T-helper 2 cell (primary cell): ENCODE data around the gene ARHGEF2.

ENCODE experiments used
- DNase-seq, 5 experiments: peaks; one replicate each; pipeline versions ENCODE4 v3.0.0 to v3.0.0-alpha.2; 2012 to 2022
- total RNA-seq, 2 donors: gene quantifications; one replicate each; lab custom pipeline; 2026; lab: John Stamatoyannopoulos, UW

The ARHGEF2 gene
- total RNA-seq: 93.8 to 137 reads per million in 2 donors

DNA sequence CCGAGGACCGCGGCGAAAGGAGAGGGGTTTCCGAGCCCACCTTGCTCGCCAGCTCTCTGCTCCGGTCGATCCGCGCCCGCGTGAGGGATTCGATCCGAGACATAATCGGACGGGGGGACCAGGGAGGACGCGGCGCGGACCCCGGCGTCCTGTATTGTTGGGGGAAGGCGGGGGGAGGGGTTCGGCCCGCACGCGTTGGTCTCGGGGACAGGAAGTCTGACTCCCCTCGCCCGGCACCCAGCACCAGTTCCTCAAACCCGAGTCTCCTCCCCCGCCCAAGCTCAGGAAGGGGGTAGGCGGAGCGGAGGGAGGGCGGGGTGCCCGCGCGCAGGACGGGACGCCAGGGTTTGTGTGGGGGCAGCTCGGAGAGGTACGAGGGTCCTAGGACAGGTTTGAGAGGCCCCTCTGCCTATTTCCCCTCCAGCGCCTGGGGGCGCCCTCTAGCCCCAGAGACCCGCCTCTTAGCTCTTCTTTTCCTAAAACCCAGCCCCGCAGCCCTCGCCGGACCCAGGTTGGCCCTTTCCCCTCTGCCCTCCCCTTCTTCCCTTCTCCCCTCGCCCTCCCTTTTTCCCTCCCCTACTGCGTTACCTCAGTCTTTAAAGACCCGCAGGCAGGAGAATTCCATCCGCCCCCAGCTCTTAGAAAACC is at the start of gene ARHGEF2:
TSS of gene ARHGEF2 (minus strand) at position 223 of the 648 bp plus-strand sequence. CDS start at position 103, 120 bp downstream.
- DNase-seq: peak; percentile 41 to 87 (median 65)

DNA sequence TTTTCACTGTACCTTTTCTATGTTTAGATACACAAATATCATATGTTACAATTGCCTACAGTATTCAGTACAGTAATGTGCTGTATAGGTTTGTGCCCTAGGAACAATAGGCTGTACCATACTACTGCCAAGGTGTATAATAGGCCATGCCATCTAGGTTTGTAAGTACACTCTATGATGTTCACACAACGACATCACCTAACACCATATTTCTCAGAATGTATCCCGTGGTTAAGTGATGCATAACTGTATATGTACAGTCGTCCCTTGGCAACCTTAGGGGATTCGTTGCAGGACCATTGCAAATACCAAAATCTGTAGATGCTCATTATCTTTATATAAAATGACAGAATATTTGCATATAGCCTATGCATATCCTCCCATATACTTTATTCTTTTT is 48.2 kb upstream of the ARHGEF2 start:
- DNase-seq: peak in 1 of 5 experiments; percentile 22

DNA sequence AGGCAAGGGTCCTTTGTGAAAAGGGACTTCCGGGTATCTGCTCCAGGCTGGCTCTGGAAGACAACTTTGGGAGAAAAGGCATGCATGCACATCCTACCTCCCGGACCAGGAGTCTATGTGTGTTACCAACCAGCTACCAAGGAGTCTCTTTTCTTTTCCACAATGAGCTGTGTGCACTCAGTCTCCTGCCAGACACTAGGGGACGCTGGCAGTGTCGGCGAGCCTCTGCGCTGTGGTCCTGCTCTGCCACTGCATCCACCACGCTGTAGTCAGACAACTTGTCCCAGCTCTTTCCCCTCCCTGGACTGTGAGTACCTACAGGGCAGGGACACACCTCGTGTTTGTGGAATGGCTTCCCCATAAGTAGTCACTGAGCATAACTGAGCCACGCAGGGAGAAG is 47.5 kb upstream of the ARHGEF2 start:
- peak in 2 of 5 experiments; percentile 18 to 77 for DNase-seq

DNA sequence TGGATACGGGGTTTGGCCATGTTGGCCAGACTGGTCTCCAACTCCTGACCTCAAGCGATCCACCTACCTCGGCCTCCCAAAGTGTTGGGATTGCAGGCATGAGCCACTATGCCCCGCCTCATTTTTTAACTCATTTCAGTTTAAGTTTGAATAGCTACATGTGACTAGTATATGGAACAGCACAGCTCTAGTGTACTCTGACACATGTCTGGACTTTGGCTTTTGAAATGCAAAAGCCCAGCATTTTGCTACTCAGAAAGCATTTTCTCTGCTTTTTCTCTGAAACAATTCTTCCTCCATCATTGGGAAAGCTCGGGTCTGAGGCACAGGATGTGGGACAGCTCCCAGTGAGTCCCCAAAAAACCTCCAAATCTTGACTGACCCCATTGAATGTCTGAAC is 46.5 kb upstream of the ARHGEF2 start:
- DNase-seq: no peak

DNA sequence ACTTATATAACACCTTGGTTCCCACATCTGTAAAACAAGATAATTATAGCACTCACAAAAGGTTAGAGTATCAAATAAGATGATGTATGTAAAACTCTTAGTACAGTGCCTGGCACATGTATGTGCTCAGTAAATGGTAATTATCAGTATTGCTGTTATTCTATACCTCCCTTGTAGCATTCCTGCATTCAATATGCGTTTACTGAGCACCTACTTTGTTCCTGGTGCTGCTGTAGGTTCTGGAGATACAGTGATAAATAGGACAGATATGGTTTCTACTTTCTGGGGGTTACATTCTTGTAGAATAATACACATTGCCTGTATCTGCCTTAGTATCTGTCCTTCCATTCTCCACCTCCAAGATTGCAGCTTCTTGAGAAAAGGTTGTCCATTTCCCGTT is 43.6 kb upstream of the ARHGEF2 start:
- DNase-seq: no peak

DNA sequence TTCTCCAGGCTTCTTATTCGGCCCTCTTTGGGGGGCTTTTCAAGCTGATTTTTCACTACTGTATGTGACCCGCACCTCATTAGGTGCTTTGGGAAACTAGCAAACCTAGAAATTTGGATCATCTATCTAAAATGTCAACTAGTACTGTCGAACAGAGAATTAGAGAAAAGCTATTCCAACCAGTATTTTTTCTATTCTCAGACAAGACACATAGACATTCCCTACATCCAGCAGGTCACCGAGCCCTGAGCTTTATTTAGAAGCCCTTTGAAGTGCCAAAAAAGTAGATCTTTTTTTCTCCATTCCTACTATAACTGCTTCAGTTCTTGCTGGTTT is 42.7 kb upstream of the ARHGEF2 start:
- DNase-seq: no peak

DNA sequence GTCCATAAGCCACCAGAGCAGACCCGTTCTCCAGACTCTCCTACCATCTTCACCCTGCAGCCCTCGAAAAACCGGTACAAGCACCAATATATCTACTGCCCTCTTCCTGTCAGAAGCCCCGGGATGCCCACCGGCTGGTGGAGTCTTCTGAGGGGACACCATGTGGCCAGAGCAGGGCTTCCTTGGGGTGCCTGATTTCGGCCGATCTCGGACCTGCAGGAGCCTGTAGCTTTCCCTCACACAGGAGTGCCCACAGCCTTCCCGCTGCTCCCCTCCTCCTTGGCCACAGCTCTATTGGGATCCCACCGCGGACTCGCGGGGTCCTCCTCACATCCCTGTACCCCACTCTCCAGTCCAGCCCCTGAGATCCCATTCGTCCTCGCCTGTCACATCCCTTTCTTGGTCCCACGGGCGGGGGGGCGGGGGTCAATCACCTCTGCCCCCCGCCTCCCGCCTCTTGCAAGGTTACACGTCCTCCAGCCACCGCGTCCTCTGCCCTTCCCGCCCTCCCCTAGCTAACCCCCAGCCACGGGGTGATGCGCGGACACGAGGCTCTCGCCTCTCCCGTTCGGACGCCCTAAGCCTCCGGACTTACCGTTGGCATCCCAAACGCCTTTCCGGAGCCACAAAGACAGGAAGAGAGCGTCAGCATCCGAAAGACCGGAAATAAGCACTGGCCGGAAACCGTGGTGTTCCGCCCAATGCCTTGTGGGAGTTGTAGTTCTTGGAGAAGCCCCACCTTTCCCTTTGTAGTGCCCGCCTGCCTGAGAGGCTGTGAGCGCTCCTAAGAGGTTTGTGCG is 42.1 kb upstream of the ARHGEF2 start, which contains the start of gene SSR2:
TSS of gene SSR2 (minus strand) at position 659 of the 800 bp plus-strand sequence. CDS start 784 bp downstream, outside the sequence.
- peak; percentile 50 to 93 (median 76) for DNase-seq

DNA sequence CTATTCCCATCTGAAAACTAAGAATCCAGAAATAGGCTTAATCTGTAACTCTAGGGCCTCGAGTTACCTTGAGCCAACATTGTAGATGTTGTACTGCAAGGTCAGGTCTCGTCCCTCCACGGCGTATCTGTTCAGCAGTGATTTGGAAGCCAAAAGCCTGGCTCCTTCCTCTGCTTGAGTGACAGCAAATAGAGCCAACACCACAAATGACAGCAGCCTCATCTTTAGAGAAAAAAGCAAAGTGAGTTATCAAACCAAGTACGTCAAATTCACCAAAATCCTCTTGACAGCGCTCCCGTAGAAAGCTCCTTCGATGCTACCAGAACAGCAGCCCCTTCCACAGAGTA is 41.6 kb upstream of the ARHGEF2 start:
- DNase-seq: no peak

DNA sequence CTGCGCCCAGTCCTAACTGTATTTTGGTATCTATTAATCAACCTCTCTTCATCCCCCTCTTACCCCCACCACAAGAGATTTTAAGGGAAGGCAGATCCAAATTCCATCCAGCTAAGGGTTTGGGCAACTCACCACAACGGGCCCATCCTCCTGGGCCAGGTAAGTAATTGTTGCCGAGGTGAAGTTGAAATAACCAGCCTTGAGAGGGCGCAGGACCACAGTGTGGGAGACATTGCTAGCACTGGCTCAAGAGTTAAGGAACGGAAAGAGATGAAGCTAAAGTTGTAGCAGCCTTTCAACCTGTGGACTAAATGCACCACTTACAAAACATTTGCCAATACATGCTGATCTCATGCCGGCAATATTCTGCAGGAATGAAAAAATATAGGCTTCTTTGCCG is 36.5 kb upstream of the ARHGEF2 start:
- DNase-seq: no peak

DNA sequence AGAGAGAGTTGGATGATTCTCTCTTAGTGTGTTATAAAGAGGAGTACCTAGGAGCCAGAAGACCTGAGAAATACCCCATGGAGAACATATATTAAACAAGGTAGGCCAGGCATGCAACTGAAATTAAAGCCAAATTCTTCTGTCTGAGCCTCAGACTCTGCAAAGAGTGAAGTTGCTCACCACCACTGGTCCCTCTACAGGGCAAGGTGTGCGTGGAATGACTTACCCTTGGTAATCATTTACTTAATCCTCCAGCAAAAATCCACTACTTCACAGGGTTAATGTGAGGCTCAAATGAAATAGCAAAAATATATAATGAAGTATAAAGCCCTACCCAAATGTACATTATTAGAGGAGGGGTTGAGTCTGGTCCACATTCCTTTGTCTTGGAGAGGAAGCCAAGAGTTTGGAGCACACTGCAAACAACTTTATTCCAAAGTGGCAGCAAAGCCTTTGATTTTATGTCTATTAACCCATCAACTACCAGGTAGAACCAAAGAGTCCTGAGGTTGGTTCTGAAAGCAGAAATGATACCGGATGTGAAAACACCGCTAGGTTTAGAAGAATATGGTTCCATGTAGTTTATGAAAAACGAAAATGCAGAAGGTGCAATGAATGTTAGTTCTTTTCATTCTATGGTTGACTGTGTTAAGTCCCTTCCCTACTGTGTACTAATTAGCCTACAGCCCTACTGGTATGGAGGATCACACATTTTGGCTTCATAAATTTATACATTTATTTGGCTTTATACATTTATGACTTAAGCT is 33.9 kb upstream of the ARHGEF2 start:
- DNase-seq: no peak

DNA sequence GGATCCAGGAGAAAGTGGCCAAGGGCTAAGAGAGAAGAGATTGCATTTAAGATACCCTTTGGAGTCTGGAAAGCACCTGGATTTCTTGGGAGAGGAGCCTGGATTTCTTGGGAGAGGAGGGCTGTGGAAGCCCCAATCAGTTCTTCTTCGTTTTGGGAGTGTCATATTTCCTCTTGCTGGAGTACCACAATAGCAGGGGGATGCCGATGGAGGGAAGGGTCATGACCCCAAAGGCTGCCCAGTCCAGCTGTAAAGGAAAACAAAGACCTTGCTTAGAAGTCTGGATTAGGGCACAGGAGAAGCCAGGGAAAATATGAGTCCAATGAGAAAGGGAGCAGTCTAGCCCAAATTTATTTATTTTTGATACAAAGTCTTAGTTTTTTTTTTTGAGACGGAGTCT is 31.1 kb upstream of the ARHGEF2 start:
- DNase-seq: no peak

DNA sequence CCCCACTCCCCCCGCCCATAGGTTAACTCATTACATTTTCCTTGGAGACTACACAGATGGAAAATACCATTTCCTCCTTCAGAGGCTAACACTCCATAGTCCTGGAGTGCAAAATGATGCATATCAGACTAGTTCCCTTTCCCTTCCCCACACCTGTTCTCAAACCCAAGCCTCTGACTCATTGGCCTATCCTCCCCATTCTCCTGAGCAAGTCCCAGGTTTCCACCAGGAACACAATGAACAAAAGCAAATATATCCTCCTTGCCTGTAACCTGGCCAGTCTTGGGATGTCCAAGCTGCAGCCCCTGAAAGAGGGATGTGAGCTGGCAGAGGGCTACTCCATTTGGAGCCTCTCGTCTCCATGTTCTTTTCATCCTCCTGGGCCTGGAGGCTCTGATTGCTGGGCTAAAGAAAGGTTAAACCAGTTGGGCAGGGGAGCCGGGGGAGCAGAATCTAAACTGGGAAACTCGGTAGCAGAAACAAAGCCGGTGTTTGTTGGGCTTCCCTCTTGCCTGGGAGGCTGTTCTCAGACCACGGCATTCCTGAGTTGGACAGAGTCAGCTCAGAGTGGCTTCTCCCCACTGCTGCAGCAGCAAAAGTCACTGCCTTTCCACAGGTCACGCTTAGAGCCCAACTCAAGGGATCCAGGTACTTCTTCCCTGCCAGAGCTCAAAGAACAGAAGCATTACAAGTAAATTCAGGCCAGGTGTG is 28.5 kb upstream of the ARHGEF2 start:
- DNase-seq: no peak

DNA sequence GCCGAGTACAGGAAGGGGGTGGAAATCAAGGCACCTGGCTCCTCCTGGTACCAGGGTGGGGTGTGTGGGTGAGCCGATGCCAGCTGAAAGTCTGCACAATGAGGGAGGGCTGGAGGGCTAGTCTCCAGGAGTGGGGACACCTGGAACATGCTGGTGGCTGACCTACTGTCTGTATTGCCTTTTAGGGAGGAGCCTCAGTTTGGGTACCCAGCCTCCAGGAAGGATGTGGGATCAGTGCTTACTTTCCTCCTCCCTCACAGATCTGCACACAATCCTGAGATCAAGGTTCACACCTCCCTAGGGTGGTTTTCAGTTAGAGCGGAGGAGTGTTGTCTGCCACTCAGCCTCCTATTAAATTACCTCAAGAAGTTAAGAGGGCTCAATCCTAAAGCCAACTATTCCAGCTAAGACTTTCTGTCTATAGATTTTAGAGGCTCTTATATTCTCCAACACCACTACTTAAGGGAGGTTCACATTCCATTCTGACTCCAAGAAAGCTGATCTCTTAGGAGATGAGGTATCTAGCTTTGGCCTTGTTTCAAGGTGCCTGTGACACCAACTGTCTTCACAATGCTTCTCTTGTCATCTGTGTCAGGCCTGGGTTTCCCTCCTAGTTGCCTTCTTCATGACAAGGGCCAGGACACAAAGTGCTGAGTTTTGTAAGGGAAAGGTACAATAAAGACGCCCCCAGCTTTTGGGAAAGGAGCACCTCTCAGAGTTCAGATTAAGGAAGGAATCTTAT is 26.7 kb upstream of the ARHGEF2 start:
- DNase-seq: peak in 2 of 5 experiments; percentile 57 to 61

DNA sequence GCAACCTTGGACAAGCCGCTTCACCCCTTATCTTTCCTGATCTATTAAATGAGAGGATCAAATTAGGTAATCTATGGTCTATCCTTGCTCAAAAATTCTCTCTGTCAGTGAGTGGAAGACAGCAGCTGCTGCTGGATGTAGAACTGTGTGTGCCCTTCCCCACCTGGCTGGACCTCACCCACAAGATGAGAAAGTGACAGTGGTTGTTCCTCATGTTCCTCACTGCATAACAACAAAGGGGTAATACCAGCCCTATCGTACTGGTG is 25.5 kb upstream of the ARHGEF2 start:
- DNase-seq: no peak

DNA sequence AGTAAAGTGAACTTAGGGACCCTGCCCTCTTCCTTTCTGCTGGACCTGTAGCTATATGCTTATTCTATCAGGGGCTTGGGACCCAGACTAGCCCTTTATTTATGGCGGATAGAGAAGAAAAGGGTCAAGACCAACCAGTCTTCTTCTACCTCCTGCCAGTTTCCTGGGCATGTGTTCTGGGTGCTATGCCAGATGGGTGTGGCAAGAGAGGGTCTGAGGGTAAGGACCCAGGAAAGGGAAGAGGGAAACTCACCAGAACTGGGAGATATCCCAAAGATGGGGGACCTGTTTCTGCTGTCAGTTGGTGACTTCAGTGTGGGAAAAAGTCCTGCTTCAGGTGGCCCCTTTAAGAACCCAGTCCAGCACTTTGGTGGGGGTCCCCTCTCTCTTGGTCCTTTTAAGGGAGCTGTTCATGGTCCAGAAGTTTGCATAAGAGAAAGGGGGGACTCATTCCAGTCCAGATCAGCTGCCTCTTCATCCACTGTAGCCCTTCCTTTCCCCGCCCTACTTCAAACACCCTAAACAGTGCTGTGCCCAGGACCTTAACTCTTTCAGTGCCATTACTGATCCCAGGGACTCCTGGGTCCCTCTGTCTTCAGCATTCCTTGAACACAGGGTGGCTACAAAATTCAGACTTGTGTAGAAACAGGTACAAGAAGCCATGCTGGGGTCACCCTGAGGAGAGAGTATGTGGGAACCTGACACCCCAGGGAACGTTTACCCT is 24.0 kb upstream of the ARHGEF2 start:
- no peak for DNase-seq

DNA sequence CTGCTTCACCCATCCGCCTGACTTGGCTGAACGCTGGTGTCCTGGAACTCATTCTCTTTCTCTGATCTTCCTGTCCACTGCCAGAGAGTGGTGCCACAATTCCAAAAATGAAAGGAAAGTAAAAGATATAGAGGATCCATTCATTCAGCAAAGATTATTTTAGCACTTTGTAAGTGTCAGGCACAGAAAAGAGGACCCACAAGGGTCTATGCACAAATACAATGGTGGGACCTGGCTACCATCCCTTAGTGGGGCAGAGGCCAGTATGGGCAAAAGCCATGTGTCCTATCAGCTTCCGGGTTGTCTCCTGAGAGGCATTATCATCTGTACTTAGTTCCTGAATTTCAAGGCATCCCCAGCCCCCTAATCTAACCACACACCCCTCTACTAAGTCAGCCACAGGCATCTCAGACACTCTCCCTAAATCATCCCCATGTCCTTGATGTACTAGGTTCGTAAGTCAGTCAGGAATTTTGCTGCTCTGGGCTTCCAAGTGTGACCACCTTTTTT is 23.4 kb upstream of the ARHGEF2 start:
- no peak for DNase-seq

DNA sequence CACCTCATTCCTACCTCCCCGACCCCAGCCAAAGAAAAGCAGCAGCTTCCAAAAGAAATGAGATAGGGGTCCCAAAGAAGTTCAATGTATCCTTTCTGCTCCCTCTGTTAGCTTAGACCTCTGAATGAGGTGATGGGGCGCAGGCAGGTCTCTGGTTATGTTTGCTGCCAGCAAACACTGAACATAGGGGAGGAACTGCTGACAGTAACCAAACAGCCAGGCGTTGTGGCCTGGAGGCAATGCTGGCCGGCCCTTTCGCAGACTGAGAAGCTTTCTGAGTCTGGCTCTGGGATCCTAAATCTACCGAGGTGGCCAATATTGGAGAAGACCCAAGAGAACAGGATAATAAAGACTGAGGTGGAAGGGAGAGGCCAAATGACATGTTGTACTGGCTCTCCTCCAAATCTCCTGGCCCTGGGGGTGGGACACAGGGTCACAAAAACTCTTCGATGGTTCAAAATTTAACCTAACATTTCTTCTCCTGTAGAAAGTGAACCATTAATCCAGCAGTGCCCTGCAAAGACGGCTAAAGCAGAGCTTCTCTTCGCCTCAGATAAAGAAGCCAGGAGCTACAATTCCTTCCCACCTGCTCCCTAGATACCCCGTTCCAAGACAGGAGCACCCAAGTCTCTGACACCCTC is 22.8 kb upstream of the ARHGEF2 start:
- DNase-seq: no peak

DNA sequence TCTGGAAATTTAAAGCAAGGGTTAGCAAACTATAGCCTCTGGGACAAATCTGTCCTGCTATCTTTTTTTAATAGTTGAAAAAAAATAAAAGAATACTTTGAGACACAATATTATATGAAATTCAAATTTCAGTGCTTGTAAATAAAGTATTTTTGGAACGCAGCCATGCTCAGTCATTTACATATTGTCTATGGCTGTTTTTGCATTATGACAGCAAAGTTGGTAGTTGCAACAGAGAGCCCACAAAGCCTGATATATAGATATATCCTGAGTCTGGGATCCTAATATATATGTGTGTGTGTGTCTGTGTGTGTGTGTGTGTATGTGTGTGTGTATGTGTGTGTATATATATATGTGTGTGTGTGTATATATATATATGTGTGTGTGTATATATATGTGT is 21.6 kb upstream of the ARHGEF2 start:
- no peak for DNase-seq

DNA sequence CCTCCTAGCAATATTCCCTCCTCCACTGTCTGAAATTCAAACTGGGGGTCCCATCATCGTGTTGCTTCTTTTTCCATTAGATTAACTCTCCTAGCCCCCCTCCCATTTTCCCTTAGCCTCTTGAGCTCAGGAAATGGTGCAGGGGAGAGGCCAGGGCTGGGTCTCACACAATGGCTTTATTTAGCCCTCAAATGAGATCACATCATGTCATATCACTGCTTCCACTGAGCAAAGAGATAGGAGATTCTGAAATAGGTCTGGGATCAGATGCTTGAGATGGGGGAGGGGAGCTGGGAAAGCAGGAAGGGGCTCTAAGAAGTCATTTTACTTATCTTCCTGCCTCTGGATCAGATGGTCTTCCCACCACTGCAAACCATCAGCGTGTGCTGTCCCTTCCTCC is 17.8 kb upstream of the ARHGEF2 start:
- DNase-seq: no peak

DNA sequence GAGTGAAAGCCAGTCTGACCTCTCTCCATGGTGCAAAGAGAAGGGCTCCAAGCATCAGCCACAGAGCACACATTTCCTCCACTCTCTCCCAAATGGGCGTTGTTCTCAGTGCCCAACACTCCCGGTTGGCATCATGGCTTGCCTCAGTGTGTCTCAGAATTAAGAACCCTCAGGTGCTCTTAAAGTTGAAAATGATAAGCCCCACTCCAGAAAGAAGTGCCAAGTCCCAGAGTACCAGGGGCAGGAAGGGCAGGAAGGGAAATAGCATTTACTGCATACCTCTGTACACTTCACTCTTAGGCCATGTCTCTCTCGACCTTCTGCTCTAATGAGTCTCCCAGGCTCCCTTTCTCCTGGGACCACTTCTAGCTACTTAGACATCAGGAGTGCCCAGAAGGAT is 15.2 kb upstream of the ARHGEF2 start:
- DNase-seq: no peak
